ENCODE results near the gene DARS2. TPM values are rescaled to one million over a fixed set of nuclear protein-coding genes. Genes with fewer than 3 reads are reported as not detected.

Gene DARS2
- total and polyA plus RNA-seq, 2 of the 4 experiments (the other 2 are of a cell fraction): 14.8 to 18.8 TPM

GRCh38 chr1:173887627-173888026 lies 63.2 kb downstream of the DARS2 start (continued):
- no peak for TF ChIP-seq USF2 (IDR thresholded peaks at IDR 0.05; ENCODE audit: low read depth, low read length)

- dilution Hi-C loops (cut with HindIII; ENCODE audit: low sequenced_read_pairs, unreplicated experiment): no loop called here
- CTCF ChIA-PET: interaction anchor here (0.9 kb wide), 1 partner anchor 19 kb away, joined by 3 read pairs; no protein-coding TSS in a partner anchor
Measured at GRCh38 chr1:173888749-173889148, 64.3 kb downstream of the DARS2 start.

More at GRCh38 chr1:173888749-173889148, 64.3 kb downstream of the DARS2 start:
- Histone ChIP-seq H2BK20ac (ENCODE audit: low read depth, low read length) (no peak overlapping the region), H2BK15ac (ENCODE audit: low read depth, low read length) (no peak overlapping the region), H2BK120ac (ENCODE audit: low read depth, low read length) (no peak overlapping the region), H3K23ac (ENCODE audit: low read depth, low read length) (no peak overlapping the region), H2BK5ac (ENCODE audit: low read depth, low read length, poor library complexity, severe bottlenecking) (no peak overlapping the region), H4K8ac (ENCODE audit: low read depth in 2 of 2, low read length in 2 of 2) (no peak overlapping the region), H3K18ac (ENCODE audit: low read depth, low read length) (no peak overlapping the region), H4K5ac (ENCODE audit: low read depth, low read length) (no peak overlapping the region), H3K36me3 (ENCODE audit: control insufficient read depth, insufficient read depth, low read length) (peaks cover 13% of the 10 kb centered on the region), H3K56ac (ENCODE audit: extremely low read depth, insufficient read depth, low read length) (no peak overlapping the region), H4K20me1 (ENCODE audit: insufficient read depth, low read length) (no peaks in the 10 kb centered on the region), H3K27ac (ENCODE audit: insufficient read depth, low read length) (no peak overlapping the region), H2AFZ (replicated peaks; ENCODE audit: low read length, poor library complexity) (no peak overlapping the region), H3K4me3 (ENCODE audit: insufficient read depth, low read depth, low read length) (no peak overlapping the region), H3K9me3 (ENCODE audit: control insufficient read depth, insufficient read depth, low read length) (no peaks in the 10 kb centered on the region), H3K4me2 (ENCODE audit: low read depth, low read length) (no peak overlapping the region), H3K9me1 (ENCODE audit: insufficient read depth, low read length) (no peaks in the 10 kb centered on the region; the same call in 1 of the 2 replicates), H2AK5ac (ENCODE audit: low read depth, low read length) (no peak overlapping the region), H3K4ac (ENCODE audit: low read depth, low read length) (no peak overlapping the region), H3K14ac (replicated peaks; ENCODE audit: low read depth, low read length) (no peak overlapping the region), H3K9ac (ENCODE audit: low read depth, low read length) (no peak overlapping the region), H4K91ac (ENCODE audit: insufficient read depth, low read depth, low read length) (no peak overlapping the region), H3K79me1 (ENCODE audit: low read depth in 1 of 2, low read length in 2 of 2) (peaks cover 0 to 3% of the 10 kb centered on the region in 2 experiments; a peak in 1 of 4 replicates), H3K27me3 (ENCODE audit: control insufficient read depth, insufficient read depth, low read length) (no peaks in the 10 kb centered on the region), H3K4me1 (ENCODE audit: control insufficient read depth, insufficient read depth, low read length) (no peaks in the 10 kb centered on the region), H2AK9ac (replicated peaks; ENCODE audit: low read depth, low read length, poor library complexity) (no peak overlapping the region)
- DNase-seq (no peak), ATAC-seq (ENCODE audit: low read depth) (no peak)
- intact Hi-C loops (cut with micrococcal nuclease) (no loop called here), in situ Hi-C loops (cut with MboI; ENCODE audit: low sequenced_read_pairs) (no loop called here)
- BruUV-seq (replicated peaks): no TSS peak
- TF ChIP-seq POLR2A (IDR thresholded peaks at IDR 0.05; ENCODE audit: low read depth, low read length) (no peak), RAD21 (IDR thresholded peaks at IDR 0.05; ENCODE audit: low read length) (no peak), NFE2L2 (IDR thresholded peaks at IDR 0.05; ENCODE audit: low read depth, low read length) (no peak), CEBPB (IDR thresholded peaks at IDR 0.05; ENCODE audit: low read depth, low read length) (no peak), RFX5 (IDR thresholded peaks at IDR 0.05; ENCODE audit: low read depth, low read length) (no peak), ELK1 (IDR thresholded peaks at IDR 0.05; ENCODE audit: borderline replicate concordance, low read depth, low read length) (no peak), MAZ (IDR thresholded peaks at IDR 0.05; ENCODE audit: borderline replicate concordance, low read depth, low read length) (no peak), CTCF (conservative IDR thresholded peaks at IDR 0.05; ENCODE audit: low read depth, low read length) (no peak), USF2 (IDR thresholded peaks at IDR 0.05; ENCODE audit: low read depth, low read length) (no peak)
- POLR2A ChIA-PET (ENCODE audit: unreplicated experiment): no interaction called here
